Stimulated activated CD4-positive, alpha-beta T cell treated with anti-CD3 and anti-CD28 coated beads, TNF-alpha, amount 100 ng/mL, for 48 hours (primary cell): ENCODE data around the gene PRTG.

Experiments
- DNase-seq, 3 donors: peaks; one replicate each; pipeline ENCODE4 v3.0.0-alpha.2; 2020; ENCODE audit warnings: low read depth in 3 of 3

The PRTG gene

GRCh38 chr15:55564347-55565145 lies 178.4 kb downstream of the PRTG start:
- DNase-seq, result no peak

GRCh38 chr15:55562601-55563000 lies 180.4 kb downstream of the PRTG start:
- DNase-seq, result no peak
